NCI-H146 treated with DMSO at 0.1 percent for 48 hours (cell line): Measurements from ENCODE around the gene ZNF441.
A peak's percentile ranks its signal among the peaks of the same experiment; 100 is the strongest.
"Not testable (repeated sequence)": the region's sequence is repeated elsewhere in the genome, so short reads cannot be mapped to it uniquely, and the experiment has no call there.

Experiments used
- DNase-seq: peaks from one replicate; lab custom pipeline; 2025; ENCODE audit not compliant: unreplicated experiment; lab: John Stamatoyannopoulos, UW

Gene ZNF441

GRCh38 chr19:11776669-11777068 lies 9.9 kb downstream of the ZNF441 start:
- not testable (repeated sequence) for DNase-seq

GRCh38 chr19:11780431-11781020 lies 13.7 kb downstream of the ZNF441 start:
- no peak for DNase-seq

- DNase-seq, result no peak
Observed at GRCh38 chr19:11781295-11782057, 14.7 kb downstream of the ZNF441 start.

GRCh38 chr19:11783767-11784166 lies 17.0 kb downstream of the ZNF441 start:
- DNase-seq, result no peak

GRCh38 chr19:11784356-11784755 lies 17.6 kb downstream of the ZNF441 start:
- no peak for DNase-seq

DNA sequence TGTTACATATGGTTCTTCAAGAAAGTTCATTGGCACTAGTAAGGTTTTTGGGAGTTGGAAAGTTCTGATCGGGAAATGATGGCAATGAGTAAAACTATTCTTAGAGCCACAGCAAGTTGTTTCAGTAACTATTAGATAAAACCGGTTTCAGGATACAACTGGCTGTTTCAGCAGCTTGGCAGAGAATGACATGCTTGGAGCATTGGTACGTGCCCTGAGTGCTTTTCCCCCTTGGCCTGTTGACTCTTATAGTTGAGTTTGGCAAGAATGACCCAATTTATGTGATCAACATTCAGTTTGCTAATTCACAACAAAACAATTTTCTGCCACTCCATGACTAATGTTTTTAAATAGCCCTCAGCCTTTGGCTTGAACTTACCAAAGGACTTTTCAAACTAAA lies 20.7 kb downstream of the ZNF441 start:
- no peak for DNase-seq

GRCh38 chr19:11792942-11793341 lies 26.1 kb downstream of the ZNF441 start:
- DNase-seq, result no peak

DNA sequence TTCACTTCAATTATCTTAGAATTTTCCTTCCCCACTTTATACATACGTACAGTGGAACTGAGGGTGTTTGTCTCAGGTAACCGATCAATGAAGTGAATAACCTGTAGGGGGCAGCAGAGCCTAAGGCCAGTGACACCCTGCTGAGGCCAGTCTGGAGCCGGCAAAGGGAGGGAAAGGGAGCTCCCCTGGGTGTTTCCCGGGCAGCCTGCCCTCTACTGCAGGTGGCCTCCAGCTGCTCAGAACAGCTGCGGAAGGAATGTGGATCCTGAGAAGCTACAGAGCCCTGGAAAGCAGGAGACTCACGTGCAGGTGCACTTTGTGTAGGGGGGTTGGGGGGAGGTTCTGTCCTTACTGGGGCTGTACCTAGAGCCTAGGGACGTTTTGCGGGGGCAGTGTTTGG lies 30.7 kb downstream of the ZNF441 start:
- peak; percentile 96 for DNase-seq

DNA sequence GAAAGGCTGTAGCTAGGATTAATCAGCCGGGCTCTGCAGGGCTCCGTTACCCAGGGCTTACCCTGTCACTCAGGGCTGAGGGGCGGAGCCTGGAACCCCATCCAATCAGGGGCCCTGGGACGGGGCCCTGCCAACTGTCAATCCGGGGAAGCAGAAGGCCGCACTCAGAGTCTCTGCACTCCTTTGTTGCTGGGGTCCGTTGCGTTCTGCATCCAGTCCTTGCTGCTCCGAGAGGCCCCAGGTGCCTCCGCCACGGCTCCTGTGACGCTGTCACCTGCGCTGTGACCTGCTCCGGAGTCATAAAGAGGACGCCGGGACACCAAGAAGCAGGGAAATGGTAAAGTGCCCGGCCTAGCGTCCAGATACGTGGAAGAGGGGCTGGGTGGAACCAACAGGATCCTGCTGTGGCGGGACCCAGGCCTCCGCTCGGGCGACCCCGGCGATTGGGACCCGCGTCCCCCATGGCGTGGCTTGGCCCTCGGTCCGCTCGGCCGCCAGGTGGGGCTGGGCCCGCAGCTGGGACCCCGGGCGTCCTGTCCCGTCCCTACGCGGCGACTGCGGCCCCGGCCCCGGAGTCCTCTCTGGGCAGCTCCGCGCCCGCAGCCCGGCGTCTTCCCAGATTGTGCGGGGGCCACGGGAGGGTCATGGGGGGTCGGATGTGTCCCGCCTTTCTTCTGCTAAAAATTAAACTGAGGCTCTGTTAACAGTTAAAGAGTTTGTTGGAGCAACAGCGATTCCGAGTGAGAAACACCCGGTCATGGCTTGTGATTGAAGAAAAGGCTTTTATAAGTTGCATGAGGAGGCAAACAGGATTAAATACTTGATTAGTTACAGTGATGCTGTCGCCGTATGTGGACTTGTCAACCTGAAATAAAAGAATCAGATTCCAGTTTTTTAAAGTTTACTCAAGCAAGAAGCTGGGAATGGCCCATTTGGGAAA lies 31.9 kb downstream of the ZNF441 start, which contains the start of gene ZNF491:
ZNF491 (plus strand) TSS at position 133 of the 940 bp plus-strand sequence. CDS start 7,431 bp downstream, outside the sequence.
- peak; percentile 96 for DNase-seq

DNA sequence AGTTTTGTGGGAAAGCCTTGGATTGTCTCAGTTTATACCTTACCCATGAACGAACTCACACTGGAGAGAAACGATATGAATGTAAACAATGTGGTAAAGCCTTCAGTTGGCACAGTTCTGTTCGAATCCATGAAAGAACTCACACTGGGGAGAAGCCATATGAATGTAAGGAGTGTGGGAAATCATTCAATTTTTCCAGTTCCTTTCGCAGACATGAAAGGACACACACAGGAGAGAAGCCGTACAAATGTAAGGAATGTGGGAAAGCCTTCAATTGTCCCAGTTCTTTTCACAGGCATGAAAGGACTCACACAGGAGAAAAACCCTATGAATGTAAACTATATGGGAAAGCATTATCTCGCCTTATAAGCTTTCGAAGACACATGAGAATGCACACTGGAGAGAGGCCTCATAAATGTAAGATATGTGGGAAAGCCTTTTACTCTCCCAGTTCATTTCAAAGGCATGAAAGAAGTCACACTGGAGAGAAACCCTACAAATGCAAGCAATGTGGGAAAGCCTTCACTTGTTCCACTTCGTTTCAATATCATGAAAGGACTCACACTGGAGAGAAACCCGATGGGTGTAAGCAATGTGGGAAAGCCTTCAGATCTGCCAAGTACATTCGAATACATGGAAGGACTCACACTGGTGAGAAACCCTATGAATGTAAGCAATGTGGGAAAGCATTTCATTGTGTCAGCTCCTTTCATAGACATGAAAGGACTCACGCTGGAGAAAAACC lies 39.7 kb downstream of the ZNF441 start:
- no peak for DNase-seq

GRCh38 chr19:11807099-11807380 lies 40.2 kb downstream of the ZNF441 start:
- DNase-seq, result no peak

DNA sequence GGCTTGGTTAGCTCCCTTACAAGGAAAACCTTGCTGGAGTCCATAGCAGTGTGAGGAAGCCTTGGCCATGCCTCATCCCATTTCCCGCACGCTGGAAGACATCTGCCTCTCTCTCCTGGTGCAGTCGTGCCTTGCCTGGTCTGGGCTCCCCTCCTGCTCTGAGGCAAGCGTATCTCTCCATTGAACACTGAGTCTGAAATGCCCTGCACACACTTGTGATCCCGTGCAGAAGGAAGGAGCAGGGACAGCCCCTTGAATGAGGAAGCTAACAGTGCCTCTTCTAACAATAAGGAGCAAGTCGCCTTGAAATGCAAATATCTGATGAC lies 46.9 kb downstream of the ZNF441 start:
- no peak for DNase-seq

- DNase-seq, result peak; percentile 96
Observed at GRCh38 chr19:11814029-11814699, 47.4 kb downstream of the ZNF441 start, which contains the start of gene ZNF440. Gene ZNF440, plus strand, starts transcription at chr19:11814273. Its CDS starts 175 bp downstream, at chr19:11814448.

GRCh38 chr19:11814700-11815035 lies 47.9 kb downstream of the ZNF441 start:
- DNase-seq, result peak; percentile 31

DNA sequence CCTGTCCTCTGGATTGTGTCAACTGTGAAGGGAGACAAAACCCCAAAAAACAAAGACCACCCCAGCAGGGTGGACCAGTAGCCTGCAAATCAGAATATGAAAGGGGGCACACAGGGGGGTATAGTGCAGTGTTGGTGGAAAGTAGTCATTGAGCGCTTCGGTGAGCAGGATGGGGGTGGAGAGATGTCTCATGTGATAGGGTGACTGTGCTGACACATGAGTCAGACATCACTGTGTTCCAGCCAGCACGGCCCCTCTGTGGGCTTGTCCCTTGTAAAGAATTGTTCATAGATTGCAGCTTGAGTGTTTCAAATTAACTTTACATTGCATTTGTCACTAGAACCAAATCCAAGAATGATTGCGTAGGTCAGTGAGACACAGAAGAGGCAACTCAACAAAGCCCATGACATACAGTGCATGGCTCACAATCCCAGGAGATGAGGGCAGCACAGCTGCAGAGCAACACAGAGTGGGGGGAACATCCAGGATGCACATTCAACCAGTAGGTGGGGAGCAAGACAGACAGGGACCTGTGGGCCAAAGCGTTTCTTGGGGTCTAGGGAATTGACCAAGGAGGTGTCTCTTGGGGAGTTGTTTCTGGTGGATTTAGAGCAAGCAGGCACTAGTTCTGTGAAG lies 54.8 kb downstream of the ZNF441 start:
- no peak for DNase-seq

- DNase-seq, result not testable (repeated sequence)
Observed at GRCh38 chr19:11828957-11829876, 62.4 kb downstream of the ZNF441 start.

- no peak for DNase-seq
Observed at GRCh38 chr19:11832253-11832912, 65.6 kb downstream of the ZNF441 start.

GRCh38 chr19:11833541-11833940 lies 66.7 kb downstream of the ZNF441 start:
- no peak for DNase-seq
